SK-N-SH (cell line): ENCODE results near the gene RAD23A. TPM values are rescaled to one million over a fixed set of nuclear protein-coding genes. Genes with fewer than 3 reads are reported as not detected.

ENCODE experiments used
- CTCF ChIA-PET: fragments of 300-600, 350-600 bp; formaldehyde crosslinking; extraction: SDS; loops from one replicate; lab custom pipeline; 2021; lab: Yijun Ruan, JAX
- POLR2A ChIA-PET: fragments of 350-600 bp; sonication (Branson Sonifier 250); formaldehyde crosslinking; extraction: SDS; loops from one replicate; lab custom pipeline; 2020; ENCODE audit warnings: antibody characterized with exemption, inconsistent platforms; lab: Yijun Ruan, JAX
- DNase-seq: peaks from one replicate; pipeline ENCODE4 v3.0.0; 2012
- H2AFZ ChIP-seq: fragments of 200-600 bp; sonication (generic); 2 replicates; pipeline ENCODE4 v1.8.1; 2016; ENCODE audit warnings: antibody characterized with exemption, mild to moderate bottlenecking, low read depth
- H3F3A ChIP-seq: fragments of 200-600 bp; sonication (generic); replicated peaks from 2 replicates; pipeline ENCODE3; 2016; ENCODE audit warnings: antibody characterized with exemption, mild to moderate bottlenecking; ENCODE audit not compliant: insufficient read depth
- H3K27ac ChIP-seq, 2 experiments: fragments of 200-500 bp in 1 of 2; fragments of 200-600 bp in 1 of 2; sonication (Bioruptor generic) in 1 of 2; sonication (generic), shearing (Covaris generic) in 1 of 2; 2 replicates each; pipeline versions ENCODE4 v1.5.1 to v1.6.1; 2014 to 2016; ENCODE audit warnings: low read depth in 2 of 2, inconsistent platforms in 1 of 2, low read length in 1 of 2, mild to moderate bottlenecking in 1 of 2, mixed read lengths in 1 of 2
- H3K27me3 ChIP-seq: fragments of 200-600 bp; sonication (generic), shearing (Covaris generic); 2 replicates; pipeline ENCODE4 v1.6.1; 2016; ENCODE audit warnings: mixed run types; ENCODE audit not compliant: insufficient read depth
- H3K36me3 ChIP-seq, 2 experiments: fragments of 200-500 bp in 1 of 2; fragments of 200-600 bp in 1 of 2; sonication (Bioruptor generic) in 1 of 2; sonication (generic) in 1 of 2; replicated peaks in 1 of 2; 2 replicates each; pipeline versions ENCODE3 to v1.5.1; 2014 to 2016; ENCODE audit warnings: low read length in 1 of 2, mild to moderate bottlenecking in 1 of 2; ENCODE audit not compliant: insufficient read depth in 2 of 2, control insufficient read depth in 1 of 2
- H3K4me1 ChIP-seq, 2 experiments: fragments of 200-500 bp in 1 of 2; fragments of 200-600 bp in 1 of 2; sonication (Bioruptor generic) in 1 of 2; sonication (generic), shearing (Covaris generic) in 1 of 2; 2 replicates each; pipeline versions ENCODE4 v1.5.1 to v1.6.1; 2014 to 2016; ENCODE audit warnings: low read depth in 1 of 2, low read length in 1 of 2, mixed run types in 1 of 2; ENCODE audit not compliant: insufficient read depth in 2 of 2, control insufficient read depth in 1 of 2
- H3K4me2 ChIP-seq: fragments of 200-600 bp; sonication (generic), shearing (Covaris generic); 2 replicates; pipeline ENCODE4 v1.6.1; 2017; ENCODE audit warnings: mixed run types
- H3K4me3 ChIP-seq, 2 experiments: fragments of 200-500 bp in 1 of 2; fragments of 200-600 bp in 1 of 2; sonication (Bioruptor generic) in 1 of 2; sonication (generic), shearing (Covaris generic) in 1 of 2; 2 replicates each; pipeline versions ENCODE4 v1.5.1 to v1.8.1; 2014 to 2016; ENCODE audit warnings: low read depth in 2 of 2, inconsistent platforms in 1 of 2, low read length in 1 of 2, mild to moderate bottlenecking in 1 of 2, mixed read lengths in 1 of 2, moderate library complexity in 1 of 2
- H3K79me2 ChIP-seq: fragments of 200-600 bp; sonication (generic); 2 replicates; pipeline ENCODE4 v1.8.1; 2017; ENCODE audit warnings: mild to moderate bottlenecking; ENCODE audit not compliant: insufficient read depth
- H3K9ac ChIP-seq: fragments of 200-600 bp; sonication (generic); 2 replicates; pipeline ENCODE4 v1.6.1; 2017; ENCODE audit warnings: mixed run types
- H3K9me2 ChIP-seq: fragments of 200-600 bp; sonication (generic); 2 replicates; pipeline ENCODE4 v1.6.1; 2017; ENCODE audit warnings: mixed run types
- H3K9me3 ChIP-seq: fragments of 200-600 bp; sonication (generic); 2 replicates; pipeline ENCODE4 v1.6.1; 2017; ENCODE audit warnings: mixed run types, mild to moderate bottlenecking, moderate library complexity
- H4K20me1 ChIP-seq: fragments of 200-600 bp; sonication (generic); 2 replicates; pipeline ENCODE4 v1.6.1; 2017; ENCODE audit warnings: mild to moderate bottlenecking, mixed run types; ENCODE audit not compliant: insufficient read depth
- CHD2 ChIP-seq: fragments of 150-350 bp; IDR thresholded peaks from 2 replicates; pipeline ENCODE4 v1.6.1; 2018; ENCODE audit warnings: low read length; ENCODE audit not compliant: partially characterized antibody
- MAX ChIP-seq: IDR thresholded peaks from 2 replicates; pipeline ENCODE4 v1.4.0; 2012; ENCODE audit warnings: low read depth
- MXI1 ChIP-seq: IDR thresholded peaks from 2 replicates; pipeline ENCODE4 v1.6.1; 2012; ENCODE audit warnings: mild to moderate bottlenecking, low read depth, low read length, improper control_type of control experiment
- SIN3A ChIP-seq: IDR thresholded peaks from 2 replicates; pipeline ENCODE4 v1.6.1; 2012; ENCODE audit warnings: low read depth, mild to moderate bottlenecking, low read length, moderate library complexity, borderline replicate concordance
- TAF1 ChIP-seq: IDR thresholded peaks from 2 replicates; pipeline ENCODE4 v1.6.1; 2012; ENCODE audit warnings: low read depth, mild to moderate bottlenecking, low read length, moderate library complexity, borderline replicate concordance
- USF1 ChIP-seq: IDR thresholded peaks from 2 replicates; pipeline ENCODE4 v1.4.0; 2012; ENCODE audit warnings: low read depth, borderline replicate concordance
- WGBS: methylation state at CpG from one replicate; pipeline ENCODE4 v1.1.6; 2017; ENCODE audit warnings: low lambda C conversion rate; 5-methylcytosine and 5-hydroxymethylcytosine counted together
- polyA plus RNA-seq, 3 experiments: library from polyadenylated mRNA; depleted of rRNA; stranded (reverse); fragments of >200 nt; gene quantifications; 2 replicates each; pipeline ENCODE4 v1.2.3, GENCODE V29; 2012

RAD23A gene
- polyA plus RNA-seq, 1 of the 3 experiments (the other 2 are of a cell fraction), result 116 TPM

- Histone ChIP-seq H3K27ac (no peak within 1 kb of the TSS; a peak in 1 of 4 replicates), H2AFZ (peak within 1 kb of the TSS; percentile 83), H3K9me2 (no peaks in the 10 kb centered on the region), H3K4me3 (peak within 1 kb of the TSS; percentile 57 to 77), H3K9me3 (no peaks in the 10 kb centered on the region), H3F3A (peaks cover 6% of the 10 kb centered on the region), H3K27me3 (no peaks in the 10 kb centered on the region), H3K79me2 (peaks cover 20% of the 10 kb centered on the region), H3K4me2 (peak within 1 kb of the TSS; percentile 92), H3K9ac (peak within 1 kb of the TSS; percentile 61), H3K36me3 (no peaks in the 10 kb centered on the region), H4K20me1 (no peaks in the 10 kb centered on the region; the same call in 1 of the 2 replicates), H3K4me1 (peaks cover 0 to 17% of the 10 kb centered on the region in 2 experiments; a peak in 1 of 4 replicates)
- peak; percentile 86 for DNase-seq
- 58% methylated on average over 22 of the region's 84 CpGs for WGBS
- peak; percentile 40; the same call in 1 of the 2 replicates for TF ChIP-seq SIN3A
- TF ChIP-seq USF1, result no peak
- TF ChIP-seq TAF1, result no peak
- TF ChIP-seq MXI1, result 0 out of 2 replicates have a peak, but pooled peaks have one; percentile 36
- ChIA-PET POLR2A (no interaction called here), CTCF (interaction anchor here (1.3 to 3.6 kb wide), 6 partner anchors 10 to 35 kb away, joined by 3 to 14 read pairs (median 4); no protein-coding TSS in a partner anchor)
Observed at GRCh38 chr19:12994701-12995595, 49.3 kb downstream of the RAD23A start, which contains the start of gene NFIX. Gene NFIX (plus strand): TSS chr19:12995475. CDS start chr19:12995838, 363 bp downstream.

GRCh38 chr19:12995596-12996405 is 50.1 kb downstream of the RAD23A start:
- peaks cover 6% of the 10 kb centered on the region for H3F3A ChIP-seq
- POLR2A ChIA-PET, result interaction anchor here (0.9 kb wide), 1 partner anchor 65 kb away, joined by 3 read pairs; no protein-coding TSS in a partner anchor
- peaks cover 0 to 17% of the 10 kb centered on the region in 2 experiments; a peak in 1 of 4 replicates for H3K4me1 ChIP-seq
- H3K27me3 ChIP-seq, result no peaks in the 10 kb centered on the region
- CTCF ChIA-PET, result interaction anchor here (1.3 to 2.1 kb wide), 3 partner anchors 12 to 65 kb away, joined by 4 to 9 read pairs (median 6); no protein-coding TSS in a partner anchor
- no peaks in the 10 kb centered on the region for H3K9me3 ChIP-seq
- TF ChIP-seq TAF1 (no peak), MXI1 (0 out of 2 replicates have a peak, but pooled peaks have one; percentile 39), CHD2 (no peak), MAX (peak; percentile 33; the same call in 1 of the 2 replicates)
- no peaks in the 10 kb centered on the region for H3K9me2 ChIP-seq
- peak overlapping the region; percentile 61 for H3K9ac ChIP-seq
- peaks cover 29% of the 10 kb centered on the region for H3K79me2 ChIP-seq
- H3K27ac ChIP-seq, result no peak overlapping the region
- H2AFZ ChIP-seq, result no peak overlapping the region
- peak overlapping the region; percentile 57 to 76 for H3K4me3 ChIP-seq
- peak overlapping the region; percentile 92 for H3K4me2 ChIP-seq
- H4K20me1 ChIP-seq, result peaks cover 6% of the 10 kb centered on the region; the same call in 1 of the 2 replicates
- no CpG with 5 or more reads among the region's 129 CpGs for WGBS
- peak; percentile 87 for DNase-seq
- H3K36me3 ChIP-seq, result no peaks in the 10 kb centered on the region
